22Rv1 (cell line): ENCODE data around the gene FMN1.

Experiments used
- H3K27ac ChIP-seq: fragments of 450-650 bp; 2 replicates; pipeline ENCODE4 v1.5.1; 2017
- CTCF ChIP-seq: fragments of 450-650 bp; IDR thresholded peaks from 2 replicates; pipeline ENCODE4 v1.5.1; 2017; ENCODE audit warnings: mild to moderate bottlenecking
- ZFX ChIP-seq: fragments of 450-650 bp; IDR thresholded peaks from 2 replicates; pipeline ENCODE4 v1.6.1; 2017; ENCODE audit warnings: antibody characterized with exemption, borderline replicate concordance

Gene FMN1

GRCh38 chr15:32823750-32824149 lies 370.8 kb downstream of the FMN1 start:
- TF ChIP-seq CTCF: no peak
- TF ChIP-seq ZFX: no peak
- no peak overlapping the region for H3K27ac ChIP-seq

GRCh38 chr15:32822739-32823138 lies 371.8 kb downstream of the FMN1 start:
- no peak overlapping the region for H3K27ac ChIP-seq
- TF ChIP-seq CTCF: no peak
- no peak for TF ChIP-seq ZFX

- TF ChIP-seq CTCF: no peak
- TF ChIP-seq ZFX: no peak
- no peak overlapping the region for H3K27ac ChIP-seq
Observed at GRCh38 chr15:32819448-32819847, 375.1 kb downstream of the FMN1 start.

- H3K27ac ChIP-seq: no peak overlapping the region
- TF ChIP-seq CTCF: no peak
- TF ChIP-seq ZFX: no peak
Observed at GRCh38 chr15:32818758-32819447, 375.6 kb downstream of the FMN1 start.

- H3K27ac ChIP-seq: no peak overlapping the region
- no peak for TF ChIP-seq ZFX
- no peak for TF ChIP-seq CTCF
Observed at GRCh38 chr15:32817577-32817976, 376.9 kb downstream of the FMN1 start.

- no peak overlapping the region for H3K27ac ChIP-seq
- TF ChIP-seq ZFX (no peak), CTCF (no peak)
Observed at GRCh38 chr15:32807331-32807730, 387.2 kb downstream of the FMN1 start.

- no peak overlapping the region for H3K27ac ChIP-seq
- TF ChIP-seq CTCF (no peak), ZFX (no peak)
Observed at GRCh38 chr15:32803631-32804030, 390.9 kb downstream of the FMN1 start.
